HG03108 (cell line): ENCODE data around the gene ZNF277.
"Not testable (repeated sequence)": the region's sequence is repeated elsewhere in the genome, so short reads cannot be mapped to it uniquely, and the experiment has no call there.

Experiments used
- ATAC-seq: cut with Tn5 transposase; IDR thresholded peaks from one replicate; pipeline ENCODE4 v1.9.1; 2021; ENCODE audit warnings: moderate library complexity; ENCODE audit not compliant: unreplicated experiment

Gene ZNF277

DNA sequence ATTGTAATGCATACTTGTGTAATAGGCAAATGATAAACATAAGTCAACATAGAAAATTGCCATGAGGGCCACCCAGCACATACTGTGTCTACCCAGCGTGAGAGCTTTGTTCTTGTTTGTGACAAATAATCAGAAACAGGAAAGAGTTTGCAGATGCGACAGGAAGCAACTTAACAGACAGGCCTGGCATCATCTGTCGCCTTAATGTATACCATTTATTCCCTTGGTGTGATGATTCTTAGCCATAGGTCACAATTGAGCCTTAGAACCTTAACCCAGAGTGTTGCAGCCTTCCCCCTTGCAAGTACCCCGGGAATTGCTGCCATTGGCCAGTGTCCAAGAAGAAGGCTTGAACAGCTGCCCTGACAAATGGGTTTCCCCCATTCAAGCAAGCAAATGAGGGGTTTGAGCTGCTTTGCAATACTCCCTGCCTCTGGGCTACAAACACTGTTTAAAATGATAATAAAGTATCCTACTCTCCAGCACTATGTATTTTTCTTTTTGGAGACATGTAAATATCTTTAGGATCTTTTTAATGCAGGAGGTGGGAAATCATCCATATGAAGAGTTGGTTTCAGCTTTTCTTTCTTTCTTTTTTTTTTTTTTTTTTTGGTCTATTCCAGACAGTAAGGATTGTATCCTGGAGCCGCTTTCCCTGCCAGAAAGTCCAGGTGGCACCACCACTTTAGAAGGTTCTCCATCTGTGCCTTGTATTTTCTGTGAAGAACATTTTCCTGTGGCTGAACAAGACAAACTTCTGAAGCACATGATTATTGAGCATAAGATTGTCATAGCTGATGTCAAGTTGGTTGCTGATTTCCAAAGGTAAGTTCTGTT lies 80.0 kb downstream of the ZNF277 start:
- peak; percentile 62 for ATAC-seq

DNA sequence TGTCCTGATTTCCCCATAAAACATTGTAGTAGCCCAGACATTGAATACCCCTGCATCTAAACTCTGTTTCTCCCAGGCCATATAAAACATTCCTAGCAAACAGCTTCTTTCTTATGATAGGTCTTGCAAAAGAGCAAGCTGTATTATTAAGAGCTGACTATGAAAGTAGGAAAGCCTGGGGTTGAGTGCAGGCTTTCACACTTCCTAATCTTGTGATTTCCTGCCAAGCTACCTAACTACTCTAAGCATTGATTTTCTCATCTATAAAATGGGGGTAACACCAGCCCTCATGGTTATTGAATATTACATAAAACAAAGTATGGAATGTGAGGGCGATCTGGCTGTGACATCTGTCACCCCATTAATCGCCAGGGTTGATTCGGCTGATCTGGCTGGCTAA lies 81.8 kb downstream of the ZNF277 start:
- no peak for ATAC-seq

DNA sequence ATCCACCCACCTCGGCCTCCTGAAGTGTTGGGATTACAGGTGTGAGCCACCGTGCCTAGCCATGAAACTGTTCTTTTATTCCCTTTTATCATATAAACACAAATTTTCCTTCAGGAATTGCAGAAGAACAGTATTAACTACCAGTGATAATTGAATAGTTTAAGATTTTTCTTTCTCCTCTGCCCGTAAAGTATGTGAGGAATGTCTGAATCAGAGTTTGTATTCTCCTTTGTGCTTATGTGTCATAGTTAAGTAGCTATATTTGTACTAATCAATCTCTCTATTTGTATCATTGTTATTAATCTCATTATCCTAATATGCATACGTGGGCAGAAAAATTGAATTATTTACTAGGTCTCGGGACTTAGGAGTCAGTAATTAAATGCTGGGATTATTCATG lies 83.6 kb downstream of the ZNF277 start:
- ATAC-seq, result no peak

DNA sequence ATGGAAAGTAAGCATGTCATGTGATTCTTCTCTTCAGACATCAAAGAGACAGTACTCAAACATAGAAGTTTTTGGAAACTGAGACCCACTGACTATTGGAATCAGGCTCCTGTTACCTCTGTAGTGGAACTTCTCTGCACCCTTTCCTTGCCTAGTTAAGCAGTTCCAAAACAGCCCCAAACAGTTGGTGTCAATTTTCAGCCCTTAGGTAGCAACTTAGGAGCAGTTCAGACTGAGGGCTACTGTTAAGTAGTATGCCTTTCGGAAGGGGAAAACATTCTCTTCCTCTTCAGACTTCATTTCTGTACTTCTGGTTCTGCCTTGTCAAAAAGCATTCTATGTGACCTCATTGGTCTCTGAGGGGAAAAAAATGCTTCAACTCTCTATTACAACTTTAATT lies 85.7 kb downstream of the ZNF277 start:
- no peak for ATAC-seq

DNA sequence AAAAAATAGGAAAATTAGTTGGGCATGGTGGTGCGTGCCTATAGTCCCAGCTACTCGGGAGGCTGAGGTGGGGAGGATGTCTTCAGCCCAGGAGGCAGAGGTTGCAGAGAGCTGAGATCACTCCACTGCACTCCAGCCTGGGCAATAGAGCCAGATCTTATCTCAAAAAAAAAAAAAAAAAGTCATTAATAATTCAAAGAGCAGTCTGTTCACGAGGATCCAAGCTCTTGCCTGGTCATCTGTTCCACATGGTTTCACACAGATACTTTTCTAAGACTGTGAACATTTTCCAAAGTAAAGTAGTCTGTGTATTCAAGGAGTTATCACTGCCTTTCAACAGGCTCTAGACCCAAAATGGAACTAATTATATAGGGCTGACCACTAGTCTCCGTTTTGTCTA lies 86.9 kb downstream of the ZNF277 start:
- no peak for ATAC-seq

DNA sequence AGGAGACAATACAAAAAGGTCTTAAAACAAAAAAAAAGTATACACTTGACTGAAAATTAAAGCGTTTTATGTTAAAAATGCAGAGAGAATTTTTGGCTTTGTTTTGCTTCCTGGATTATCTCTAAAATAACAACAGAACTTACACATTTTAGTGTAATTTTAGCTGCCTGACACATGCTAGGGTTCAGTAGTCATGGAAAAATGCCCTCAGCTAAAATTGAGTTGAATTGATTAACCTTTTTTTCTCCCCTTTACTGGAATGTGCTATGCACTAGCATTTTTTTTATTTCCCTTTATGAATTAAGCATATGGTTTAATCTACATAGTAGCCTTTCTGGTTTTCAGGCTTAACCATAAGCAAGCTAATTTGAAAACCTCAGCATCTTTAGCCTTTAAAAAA lies 89.9 kb downstream of the ZNF277 start:
- ATAC-seq, result no peak

DNA sequence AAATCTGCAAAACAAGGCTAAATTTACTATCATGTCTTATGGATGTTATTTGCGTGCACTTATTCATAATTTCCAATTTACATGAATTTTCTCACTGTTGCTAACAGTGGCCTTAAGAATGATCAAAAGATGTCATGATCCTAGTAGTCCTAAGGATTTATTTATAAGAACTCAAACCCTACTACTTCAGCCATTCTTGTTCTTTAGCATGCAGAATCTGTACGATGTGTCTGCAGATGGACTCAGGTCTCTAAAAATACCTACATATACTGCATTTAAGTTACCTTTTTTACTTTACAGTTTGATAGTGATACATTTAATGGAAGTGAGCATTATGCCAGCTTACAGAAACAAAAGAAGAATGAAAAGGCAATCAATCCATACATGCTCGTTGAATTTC lies 91.2 kb downstream of the ZNF277 start:
- no peak for ATAC-seq

DNA sequence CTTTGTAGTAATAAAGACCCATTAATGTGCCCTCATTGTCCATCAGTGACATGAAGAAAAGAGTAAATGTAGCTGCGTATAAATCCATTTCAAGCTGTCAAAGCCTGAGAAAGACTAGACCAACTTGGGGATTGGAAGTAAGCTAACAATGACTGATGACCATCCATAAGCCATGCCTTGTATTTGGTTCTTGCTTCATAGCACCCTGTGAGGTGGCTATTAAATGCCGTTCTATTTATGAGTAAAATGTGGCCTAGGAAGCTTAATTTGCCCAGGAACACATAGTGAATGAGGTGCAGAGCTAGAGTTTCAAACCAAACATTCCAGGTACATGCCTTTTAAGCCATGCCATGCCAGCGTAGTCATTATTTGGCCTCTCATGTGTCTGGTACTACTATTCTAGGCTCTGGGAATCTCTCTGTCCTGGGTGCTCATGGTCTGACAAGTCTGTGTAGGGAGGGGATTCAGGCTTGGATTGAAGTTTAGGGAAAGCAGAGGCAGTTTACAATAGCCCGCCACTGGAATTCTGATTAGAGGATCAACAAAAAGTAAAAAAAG lies 92.1 kb downstream of the ZNF277 start:
- ATAC-seq, result no peak

DNA sequence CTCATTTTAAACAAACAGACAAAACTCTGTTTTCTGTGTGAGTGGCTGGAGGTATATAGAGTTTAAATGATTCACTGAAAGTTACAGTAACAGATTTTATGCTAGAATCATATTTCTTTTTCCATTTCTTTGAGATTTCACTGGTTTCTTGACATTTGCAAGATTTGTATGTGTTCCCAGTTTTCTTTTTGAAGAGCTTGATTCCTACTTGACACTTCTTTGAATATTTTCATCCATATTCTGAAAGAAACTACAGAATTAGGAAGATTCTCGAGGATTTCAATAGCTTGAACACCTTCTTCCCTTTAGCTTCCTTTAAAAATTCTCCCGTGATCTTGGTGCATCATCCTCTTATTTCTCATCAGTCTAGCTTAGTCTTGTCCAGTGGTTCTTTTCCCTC lies 93.6 kb downstream of the ZNF277 start:
- ATAC-seq, result no peak

DNA sequence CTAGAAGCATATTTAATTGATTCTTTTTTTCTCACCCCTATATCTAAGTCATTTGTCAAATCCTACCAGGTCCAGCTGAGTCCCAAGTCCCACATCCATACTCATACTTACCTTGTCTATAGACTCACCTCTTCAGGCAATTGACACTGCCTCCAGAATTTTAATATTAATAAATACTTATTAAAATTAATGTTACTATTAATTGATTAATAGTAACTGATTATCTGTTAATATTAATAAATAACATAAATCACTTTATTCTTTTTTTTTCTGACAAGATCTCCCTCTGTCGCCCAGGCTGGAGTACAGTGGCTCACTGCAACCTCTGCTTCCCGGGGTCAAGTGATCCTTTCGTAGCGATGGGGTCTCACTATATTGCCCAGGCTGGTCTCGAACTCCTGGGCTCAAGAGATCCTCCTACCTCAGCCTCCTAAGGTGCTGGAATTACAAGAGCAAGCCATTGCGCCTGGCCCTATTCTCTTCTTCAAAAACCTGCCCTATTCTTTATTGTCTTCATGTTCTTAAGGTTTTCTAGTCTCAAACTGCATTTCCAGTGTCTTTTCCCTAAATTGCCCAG lies 94.4 kb downstream of the ZNF277 start:
- ATAC-seq, result no peak

DNA sequence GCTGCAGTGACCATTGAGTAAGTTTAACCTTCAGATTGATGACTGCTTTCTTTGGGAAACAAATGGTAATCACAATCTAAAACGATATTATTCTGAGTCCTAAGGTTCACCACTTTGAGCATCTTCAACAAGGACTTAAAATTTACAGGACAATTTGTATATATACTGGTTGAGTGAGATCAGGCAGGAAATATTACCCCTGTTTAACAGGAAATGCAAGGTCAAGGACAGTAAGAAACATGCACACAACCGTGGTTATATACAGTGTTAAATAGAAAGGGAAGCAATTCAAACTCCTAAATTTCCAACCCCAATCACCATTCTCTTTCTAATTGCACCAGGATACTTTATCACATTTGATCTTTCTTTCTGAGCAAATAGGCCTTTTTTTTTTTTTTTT lies 96.1 kb downstream of the ZNF277 start:
- no peak for ATAC-seq

DNA sequence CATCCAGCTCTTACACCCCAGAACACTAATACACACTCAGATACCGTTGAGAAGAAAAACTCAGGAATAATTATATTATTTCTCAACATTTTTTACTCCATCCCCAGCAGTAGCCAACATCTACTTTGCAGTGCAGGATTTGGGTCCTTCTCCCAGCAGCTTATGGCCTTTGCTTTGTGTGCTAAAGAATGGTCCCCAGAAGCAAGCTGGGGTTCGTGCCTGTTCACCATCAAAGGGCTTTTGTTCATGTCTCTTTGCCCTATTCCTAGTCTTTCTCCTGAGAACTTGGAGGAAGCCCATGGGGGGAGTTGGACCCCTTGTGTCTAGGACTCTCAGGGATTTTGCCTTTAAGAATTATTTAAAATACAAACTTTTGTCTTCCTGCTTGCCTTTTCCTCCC lies 100.4 kb downstream of the ZNF277 start:
- no peak for ATAC-seq

DNA sequence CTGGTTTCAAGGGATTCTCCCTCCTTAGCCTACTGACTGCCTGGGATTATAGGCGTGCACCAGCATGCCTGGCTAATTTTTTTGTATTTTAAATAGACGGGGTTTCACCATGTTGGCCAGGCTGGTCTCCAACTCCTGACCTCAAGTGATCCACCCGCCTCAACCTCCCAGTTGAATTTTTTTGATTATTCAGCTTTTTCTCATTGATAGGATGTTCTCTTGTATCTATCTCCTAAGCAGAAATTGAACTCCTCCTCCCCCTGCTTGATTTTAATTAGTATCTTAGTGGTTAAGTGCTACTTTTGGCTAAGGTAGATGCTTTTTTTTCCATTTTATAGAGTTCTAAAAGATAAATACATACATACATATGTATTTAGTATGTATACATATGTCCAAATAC lies 101.0 kb downstream of the ZNF277 start:
- ATAC-seq, result no peak

DNA sequence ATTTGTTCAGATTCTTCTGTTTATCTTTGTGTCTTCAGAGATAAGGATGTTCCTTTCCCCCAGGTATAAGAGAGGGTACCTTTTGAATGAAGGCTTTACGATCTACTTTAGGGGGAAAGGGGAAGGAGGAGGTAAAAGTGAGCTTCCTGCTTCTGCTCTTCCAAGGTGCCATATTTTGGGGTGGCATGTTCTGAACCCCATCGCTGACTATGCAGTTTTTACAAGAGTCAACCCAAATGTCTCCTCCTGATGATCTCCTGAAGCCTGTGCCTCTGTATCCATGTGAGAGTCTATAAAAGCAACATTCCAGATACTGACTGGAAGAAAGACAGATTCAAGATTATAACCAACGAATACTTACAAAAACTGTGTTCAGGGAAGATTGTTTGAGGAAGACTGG lies 102.5 kb downstream of the ZNF277 start:
- ATAC-seq, result no peak

DNA sequence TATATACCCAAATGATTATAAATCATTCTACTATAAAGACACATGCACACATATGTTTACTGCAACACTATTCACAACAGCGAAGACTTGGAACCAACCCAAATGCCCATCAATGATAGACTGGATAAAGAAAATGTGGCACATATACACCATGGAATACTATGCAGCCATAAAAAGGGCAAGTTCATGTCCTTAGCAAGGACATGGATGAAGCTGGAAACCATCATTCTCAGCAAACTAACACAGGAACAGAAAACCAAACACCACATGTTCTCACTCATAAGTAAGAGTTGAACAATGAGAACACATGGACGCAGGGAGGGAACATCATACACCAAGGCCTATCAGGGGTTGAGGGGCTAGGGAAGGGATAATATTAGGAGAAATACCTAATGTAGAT lies 110.3 kb downstream of the ZNF277 start:
- not testable (repeated sequence) for ATAC-seq

DNA sequence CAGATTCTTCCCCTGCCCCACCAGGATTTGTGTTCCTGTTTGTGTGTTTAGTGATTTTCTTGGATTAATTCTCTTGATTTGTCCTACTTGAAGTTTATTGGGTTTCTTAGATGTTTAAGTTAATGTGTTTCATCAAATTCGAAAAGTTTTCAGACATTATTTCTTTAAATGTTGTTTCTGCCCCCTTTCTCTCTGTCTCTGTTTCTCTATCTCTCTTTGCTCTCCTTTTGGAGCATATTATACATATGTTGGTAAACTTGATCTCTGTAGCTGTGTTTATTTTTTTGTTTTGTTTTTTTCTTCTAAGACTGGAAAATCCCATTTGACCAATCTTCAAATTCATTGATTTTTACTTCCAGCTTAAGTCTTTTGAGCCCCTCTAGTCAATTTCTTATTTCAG lies 115.6 kb downstream of the ZNF277 start:
- ATAC-seq, result no peak

DNA sequence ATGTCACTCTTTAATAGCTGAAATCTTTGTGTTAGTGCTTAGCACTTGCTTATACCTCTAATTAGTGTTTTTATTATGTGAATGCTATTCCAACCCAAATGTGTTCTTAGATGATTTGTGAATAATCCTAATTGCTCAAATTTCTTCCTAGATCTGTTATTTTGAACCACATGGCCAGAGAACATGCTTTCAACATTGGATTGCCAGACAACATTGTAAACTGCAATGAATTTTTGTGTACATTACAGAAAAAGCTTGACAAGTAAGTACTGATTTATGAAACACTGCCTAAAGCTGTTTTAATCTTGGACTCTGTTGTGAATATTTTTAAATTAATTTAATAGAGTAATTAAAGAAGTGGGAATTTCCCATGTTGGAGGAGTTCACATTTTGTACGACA lies 121.1 kb downstream of the ZNF277 start:
- no peak for ATAC-seq

DNA sequence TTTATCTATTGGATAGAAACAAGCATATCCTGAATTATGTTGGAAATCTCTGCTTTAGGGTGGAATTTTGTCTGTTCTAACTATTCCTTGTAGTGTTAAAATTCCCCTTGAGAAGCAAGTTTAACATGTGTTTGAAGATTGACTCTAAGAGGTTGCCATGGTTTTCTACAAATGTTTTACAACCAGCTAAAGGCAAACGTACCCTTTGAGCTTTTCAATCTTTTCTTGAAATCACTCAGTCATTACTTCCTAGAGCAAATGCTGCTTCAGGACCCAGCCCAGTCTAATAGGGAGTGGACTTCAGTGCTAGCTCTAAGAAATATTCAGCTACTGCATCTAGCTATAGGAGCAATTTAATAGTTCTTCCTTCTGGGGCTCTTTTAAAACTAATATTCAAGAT lies 125.0 kb downstream of the ZNF277 start:
- ATAC-seq, result no peak

DNA sequence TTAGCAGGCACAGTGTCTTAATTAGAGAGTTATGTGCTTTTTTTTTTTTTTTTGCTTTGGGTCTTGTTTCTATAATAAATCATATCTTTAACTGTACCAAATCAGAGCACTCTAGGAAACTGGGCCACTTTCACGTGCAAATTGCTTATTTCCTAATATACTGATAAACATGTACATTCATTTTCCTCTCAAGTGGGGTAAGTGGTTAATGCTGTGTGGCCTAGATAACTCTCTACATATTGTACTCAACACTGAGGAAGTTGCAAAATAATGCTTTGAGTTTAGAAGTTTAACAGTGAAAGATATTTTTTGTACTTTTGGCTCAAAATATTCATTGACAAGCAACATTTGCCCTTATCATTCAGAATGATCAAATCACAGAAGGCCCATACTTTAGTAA lies 127.9 kb downstream of the ZNF277 start:
- no peak for ATAC-seq

DNA sequence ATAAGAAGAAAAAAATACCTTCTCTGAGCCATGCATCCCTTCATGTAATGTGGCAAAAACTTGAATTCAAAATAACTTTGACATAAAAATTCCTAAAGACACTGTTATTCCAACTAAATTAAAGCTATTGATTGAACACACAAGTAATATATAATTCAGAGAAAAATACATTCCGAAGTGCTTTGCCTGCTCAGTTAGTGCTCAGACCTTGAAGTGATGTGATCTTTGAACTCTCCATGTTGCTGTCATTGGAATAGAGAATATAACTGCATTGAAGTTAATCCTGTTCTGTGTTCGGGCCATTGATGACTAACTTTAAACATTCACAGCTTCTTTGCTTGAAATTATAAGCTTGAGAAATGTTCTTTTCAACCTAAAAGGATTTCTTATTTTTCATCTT lies 129.8 kb downstream of the ZNF277 start:
- no peak for ATAC-seq

DNA sequence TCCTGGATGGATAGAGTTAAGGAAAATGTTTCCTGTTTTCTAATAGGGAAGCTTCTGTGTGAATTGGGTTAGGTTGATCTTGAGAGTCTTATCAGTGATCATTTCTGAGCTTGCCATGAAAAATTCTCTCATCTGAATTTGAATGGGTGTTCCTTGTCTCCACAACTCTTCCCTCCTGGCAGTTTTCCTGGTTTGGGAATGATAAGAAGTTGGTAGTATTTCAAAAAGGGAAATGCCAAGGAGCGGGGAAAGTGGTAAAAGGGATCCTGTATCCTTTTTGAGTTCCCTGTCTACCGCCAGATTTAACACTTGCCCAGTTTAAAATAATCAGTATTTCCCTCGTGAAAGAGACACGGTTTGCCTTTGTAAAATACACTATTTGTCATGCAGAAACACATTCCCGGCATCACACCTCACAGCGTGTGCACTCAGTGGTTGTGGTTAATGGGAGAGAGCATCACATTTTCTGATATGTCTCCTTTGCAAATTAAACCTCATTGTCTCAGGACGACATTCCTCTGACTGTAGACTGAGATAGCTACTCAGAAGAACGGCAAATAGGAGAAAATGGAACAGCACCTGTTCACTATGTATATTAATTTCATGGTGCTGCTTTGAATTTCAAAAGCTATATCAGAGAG lies 130.6 kb downstream of the ZNF277 start:
- no peak for ATAC-seq

DNA sequence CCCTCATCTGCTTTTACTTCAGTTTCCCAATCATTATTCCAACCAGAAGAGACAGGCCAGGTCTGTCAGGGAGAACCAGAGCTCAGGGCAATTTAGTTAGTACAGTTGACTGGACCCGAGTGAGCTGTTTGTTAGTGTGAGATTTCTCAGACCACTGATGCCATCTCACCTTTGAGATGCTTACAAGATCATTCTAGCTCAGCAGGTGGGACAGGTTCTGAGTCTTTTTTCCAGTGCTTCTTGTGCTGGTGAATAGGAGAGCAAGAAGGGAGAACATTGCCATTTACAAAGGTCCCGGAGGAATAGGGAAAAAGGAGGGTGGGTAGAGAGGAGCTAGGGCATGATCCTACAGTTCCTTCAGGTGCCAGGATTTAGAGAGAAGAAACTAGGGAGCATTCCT lies 131.4 kb downstream of the ZNF277 start:
- ATAC-seq, result no peak
